Endothelial cell of umbilical vein (primary cell): Measurements from ENCODE around the gene ARHGAP42. TPM values are rescaled to one million over a fixed set of nuclear protein-coding genes. Genes with fewer than 3 reads are reported as not detected.

ENCODE experiments used
- BruUV-seq: library from RNA; stranded (reverse); fragments of 400-500 nt; replicated peaks from 2 replicates; lab custom pipeline; 2021; lab: Mats Ljungman, UMichigan
- CTCF ChIA-PET: fragments of 300-600, 350-600 bp; sonication (Branson Sonifier 250); formaldehyde crosslinking; loops from one replicate; lab custom pipeline; 2021; ENCODE audit warnings: antibody characterized with exemption, inconsistent platforms; lab: Charles Lee
- POLR2A ChIA-PET: fragments of 300-600, 350-600 bp; sonication (Branson Sonifier 250); formaldehyde crosslinking; loops from one replicate; lab custom pipeline; 2021; ENCODE audit warnings: antibody characterized with exemption, inconsistent platforms; lab: Charles Lee
- DNase-seq: peaks from one replicate; pipeline ENCODE4 v3.0.0-alpha.2; 2011; ENCODE audit warnings: low read depth, low spot score
- FAIRE-seq: peaks from 2 replicates; lab custom pipeline; 2011; peaks lifted over from hg19 to GRCh38; lab: Jason Lieb, UNC
- H2AFZ ChIP-seq: 2 replicates; pipeline ENCODE4 v1.6.0; 2012; ENCODE audit warnings: low read depth, low read length, control low read depth, inconsistent platforms
- H3K27ac ChIP-seq: 2 replicates; pipeline ENCODE4 v1.5.1; 2011; ENCODE audit warnings: low read depth, mild to moderate bottlenecking, control low read depth, low read length, moderate library complexity; ENCODE audit not compliant: insufficient read depth
- H3K27me3 ChIP-seq, 2 experiments: 2 replicates each; pipeline versions ENCODE4 v1.6.0 to v1.6.1; 2011; ENCODE audit warnings: low read length in 2 of 2, mixed read lengths in 1 of 2; ENCODE audit not compliant: control insufficient read depth in 2 of 2, insufficient read depth in 2 of 2
- H3K36me3 ChIP-seq, 2 experiments: 2 replicates in 1 of 2; 3 replicates in 1 of 2; pipeline ENCODE4 v1.5.1; 2011; ENCODE audit warnings: low read length in 2 of 2, mild to moderate bottlenecking in 1 of 2, moderate library complexity in 1 of 2; ENCODE audit not compliant: control insufficient read depth in 2 of 2, insufficient read depth in 2 of 2; ENCODE audit errors: extremely low read depth in 1 of 2
- H3K4me1 ChIP-seq: 3 replicates; pipeline ENCODE4 v1.5.1; 2011; ENCODE audit warnings: mild to moderate bottlenecking, low read length; ENCODE audit not compliant: control insufficient read depth, insufficient read depth; ENCODE audit errors: extremely low read depth
- H3K4me2 ChIP-seq: 2 replicates; pipeline ENCODE4 v1.6.1; 2011; ENCODE audit warnings: low read length, control low read depth, mixed read lengths; ENCODE audit not compliant: insufficient read depth
- H3K4me3 ChIP-seq, 3 experiments: fragments of 200-600 bp in 1 of 3; sonication (generic), shearing (Covaris generic) in 1 of 3; replicated peaks in 1 of 3; 2 replicates each; pipeline ENCODE4 v1.5.1; 2011 to 2016; ENCODE audit warnings: control low read depth in 3 of 3, low read length in 3 of 3, mild to moderate bottlenecking in 2 of 3, inconsistent platforms in 1 of 3, low read depth in 1 of 3, moderate library complexity in 1 of 3; ENCODE audit not compliant: insufficient read depth in 1 of 3
- H3K79me2 ChIP-seq: 2 replicates; pipeline ENCODE4 v1.6.0; 2012; ENCODE audit warnings: low read length, inconsistent platforms; ENCODE audit not compliant: control insufficient read depth, insufficient read depth
- H3K9ac ChIP-seq: replicated peaks from 2 replicates; pipeline ENCODE3; 2011; ENCODE audit warnings: low read length, control low read depth; ENCODE audit not compliant: insufficient read depth; ENCODE audit errors: extremely low read depth
- H3K9me1 ChIP-seq: replicated peaks from 3 replicates; pipeline ENCODE4 v1.6.0; 2011; ENCODE audit warnings: mild to moderate bottlenecking, low read length; ENCODE audit not compliant: control insufficient read depth, insufficient read depth; ENCODE audit errors: extremely low read depth
- H3K9me3 ChIP-seq: replicated peaks from 2 replicates; pipeline ENCODE4 v1.5.1; 2012; ENCODE audit warnings: low read length, inconsistent platforms; ENCODE audit not compliant: control insufficient read depth, insufficient read depth
- H4K20me1 ChIP-seq: replicated peaks from 2 replicates; pipeline ENCODE3; 2011; ENCODE audit warnings: mild to moderate bottlenecking, low read length; ENCODE audit not compliant: control insufficient read depth, insufficient read depth; ENCODE audit errors: extremely low read depth
- EZH2 ChIP-seq: IDR thresholded peaks from 2 replicates; pipeline ENCODE4 v1.6.1; 2012; ENCODE audit warnings: borderline replicate concordance, low read depth, mild to moderate bottlenecking, moderate library complexity, low read length, inconsistent platforms; ENCODE audit not compliant: severe bottlenecking
- FOS ChIP-seq: IDR thresholded peaks from 2 replicates; pipeline ENCODE4 v1.6.1; 2011; ENCODE audit warnings: mild to moderate bottlenecking, low read length, moderate library complexity, borderline replicate concordance; ENCODE audit not compliant: insufficient read depth
- GATA2 ChIP-seq: IDR thresholded peaks from 2 replicates; pipeline ENCODE4 v1.7.0; 2011; ENCODE audit warnings: low read depth, mild to moderate bottlenecking, moderate library complexity, mixed read lengths, low read length; ENCODE audit not compliant: insufficient read length, insufficient read depth
- JUN ChIP-seq: IDR thresholded peaks from 2 replicates; pipeline ENCODE4 v1.6.1; 2011; ENCODE audit warnings: borderline replicate concordance, low read depth; ENCODE audit not compliant: insufficient read length, insufficient read depth
- MYC ChIP-seq: IDR thresholded peaks from one replicate; pipeline ENCODE4 v1.6.1; 2011; ENCODE audit warnings: mild to moderate bottlenecking, low read depth, low read length
- POLR2A ChIP-seq: IDR thresholded peaks from 2 replicates; pipeline ENCODE4 v1.6.1; 2012; ENCODE audit warnings: low read depth, mild to moderate bottlenecking, control low read depth, low read length
- POLR2AphosphoS5 ChIP-seq: IDR thresholded peaks from 2 replicates; pipeline ENCODE4 v1.6.1; 2012; ENCODE audit warnings: low read depth, mild to moderate bottlenecking, control low read depth, low read length, moderate library complexity; ENCODE audit not compliant: insufficient read depth
- dilution Hi-C: fragments of 300-500 bp; cut with MboI; formaldehyde crosslinking; loops from one replicate; pipeline ENCODE4 v1.15.0; 2019; ENCODE audit warnings: low sequenced_read_pairs; ENCODE audit not compliant: extremely low pct_ligation_motif_present
- intact Hi-C: fragments of 100-400 bp; cut with micrococcal nuclease; formaldehyde crosslinking; loops from one replicate; pipeline ENCODE4 v1.10.0; 2022
- polyA plus RNA-seq, 4 experiments: library from polyadenylated mRNA; depleted of rRNA in 3 of 4; stranded (reverse) in 3 of 4; unstranded in 1 of 4; fragments of >200 nt; gene quantifications; 2 replicates each; pipeline versions ENCODE4 v1.2.1 to v1.2.3, GENCODE V29; 2011 to 2012; ENCODE audit warnings: missing spikeins in 1 of 4
- total RNA-seq: library from RNA; stranded (reverse); gene quantifications from 2 replicates; pipeline ENCODE4 v1.2.3, GENCODE V29; 2021
- TF ChIP-seq, protein P1 (sequence below): IDR thresholded peaks from 2 replicates; pipeline ENCODE4 v1.6.1; 2011; ENCODE audit not compliant: insufficient read depth, insufficient read length
- TF ChIP-seq, protein P2 (sequence below), 2 donors: IDR thresholded peaks; 1 replicate in 1 of 2; 2 replicates in 1 of 2; pipeline ENCODE4 v1.5.1; 2011; ENCODE audit warnings: low read length in 2 of 2, mild to moderate bottlenecking in 2 of 2, moderate library complexity in 2 of 2, control low read depth in 1 of 2, inconsistent platforms in 1 of 2, low read depth in 1 of 2; ENCODE audit not compliant: insufficient read depth in 1 of 2; ENCODE audit errors: extremely low read depth in 1 of 2

ARHGAP42 gene
- total and polyA plus RNA-seq, 2 donors (not counting 3 experiments of a cell fraction or from before 2014, with no cell fraction given): 1.8 to 2.4 TPM

DNA sequence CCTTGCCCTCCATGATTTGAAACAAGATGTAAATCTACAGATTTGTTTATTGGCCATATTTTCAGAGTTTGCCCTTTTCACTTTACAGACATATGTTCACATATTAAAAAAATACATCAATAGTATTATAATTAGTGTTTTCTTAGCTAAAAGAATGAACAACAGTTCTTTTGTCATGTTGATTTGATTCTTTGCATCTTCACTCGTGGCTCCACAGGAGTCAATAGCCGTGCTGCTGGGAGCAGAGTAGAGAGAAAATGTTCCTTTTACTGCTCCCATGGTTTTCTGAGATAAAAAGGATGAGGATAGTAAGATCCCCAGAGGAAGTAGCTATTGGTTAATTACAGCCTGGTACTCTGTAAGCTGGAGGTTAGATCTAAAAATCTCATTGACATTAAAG lies 291.4 kb downstream of the ARHGAP42 start:
- no peak overlapping the region for H3K9ac ChIP-seq
- CTCF ChIA-PET: interaction anchor here (1.0 kb wide), 1 partner anchor 9 kb away, joined by 3 read pairs; no protein-coding TSS in a partner anchor
- H3K9me1 ChIP-seq: no peaks in the 10 kb centered on the region
- no peak overlapping the region for H3K4me2 ChIP-seq
- dilution Hi-C loops: no loop called here
- POLR2A ChIA-PET: no interaction called here
- H2AFZ ChIP-seq: no peak overlapping the region
- no TSS peak for BruUV-seq
- no peaks in the 10 kb centered on the region for H4K20me1 ChIP-seq
- no peak overlapping the region for H3K4me3 ChIP-seq
- intact Hi-C loops: no loop called here
- no peaks in the 10 kb centered on the region for H3K9me3 ChIP-seq
- no peaks in the 10 kb centered on the region for H3K27me3 ChIP-seq
- no peak for DNase-seq
- H3K36me3 ChIP-seq: no peaks in the 10 kb centered on the region
- no peaks in the 10 kb centered on the region for H3K4me1 ChIP-seq
- no peaks in the 10 kb centered on the region for H3K79me2 ChIP-seq
- TF ChIP-seq POLR2AphosphoS5 (no peak), POLR2A (no peak), JUN (no peak), FOS (no peak), MYC (no peak), EZH2 (no peak), GATA2 (no peak)
- TF ChIP-seq, protein P1, sequence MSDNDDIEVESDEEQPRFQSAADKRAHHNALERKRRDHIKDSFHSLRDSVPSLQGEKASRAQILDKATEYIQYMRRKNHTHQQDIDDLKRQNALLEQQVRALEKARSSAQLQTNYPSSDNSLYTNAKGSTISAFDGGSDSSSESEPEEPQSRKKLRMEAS: no peak
- TF ChIP-seq, protein P2, sequence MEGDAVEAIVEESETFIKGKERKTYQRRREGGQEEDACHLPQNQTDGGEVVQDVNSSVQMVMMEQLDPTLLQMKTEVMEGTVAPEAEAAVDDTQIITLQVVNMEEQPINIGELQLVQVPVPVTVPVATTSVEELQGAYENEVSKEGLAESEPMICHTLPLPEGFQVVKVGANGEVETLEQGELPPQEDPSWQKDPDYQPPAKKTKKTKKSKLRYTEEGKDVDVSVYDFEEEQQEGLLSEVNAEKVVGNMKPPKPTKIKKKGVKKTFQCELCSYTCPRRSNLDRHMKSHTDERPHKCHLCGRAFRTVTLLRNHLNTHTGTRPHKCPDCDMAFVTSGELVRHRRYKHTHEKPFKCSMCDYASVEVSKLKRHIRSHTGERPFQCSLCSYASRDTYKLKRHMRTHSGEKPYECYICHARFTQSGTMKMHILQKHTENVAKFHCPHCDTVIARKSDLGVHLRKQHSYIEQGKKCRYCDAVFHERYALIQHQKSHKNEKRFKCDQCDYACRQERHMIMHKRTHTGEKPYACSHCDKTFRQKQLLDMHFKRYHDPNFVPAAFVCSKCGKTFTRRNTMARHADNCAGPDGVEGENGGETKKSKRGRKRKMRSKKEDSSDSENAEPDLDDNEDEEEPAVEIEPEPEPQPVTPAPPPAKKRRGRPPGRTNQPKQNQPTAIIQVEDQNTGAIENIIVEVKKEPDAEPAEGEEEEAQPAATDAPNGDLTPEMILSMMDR (IDR thresholded peaks at IDR 0.05; ENCODE audit: extremely low read depth in 1 of 2, insufficient read depth in 1 of 2, low read depth in 1 of 2, low read length in 2 of 2): no peak
- H3K27ac ChIP-seq: no peak overlapping the region
- FAIRE-seq: no peak
